Endothelial cell of umbilical vein (primary cell): ENCODE measurements around the gene PCSK6. TPM values are rescaled to one million over a fixed set of nuclear protein-coding genes. Genes with fewer than 3 reads are reported as not detected.

Source experiments
- BruUV-seq: library from RNA; stranded (reverse); fragments of 400-500 nt; replicated peaks from 2 replicates; lab custom pipeline; 2021; lab: Mats Ljungman, UMichigan
- CTCF ChIA-PET: fragments of 300-600, 350-600 bp; sonication (Branson Sonifier 250); formaldehyde crosslinking; loops from one replicate; lab custom pipeline; 2021; ENCODE audit warnings: antibody characterized with exemption, inconsistent platforms; lab: Charles Lee
- POLR2A ChIA-PET: fragments of 300-600, 350-600 bp; sonication (Branson Sonifier 250); formaldehyde crosslinking; loops from one replicate; lab custom pipeline; 2021; ENCODE audit warnings: antibody characterized with exemption, inconsistent platforms; lab: Charles Lee
- DNase-seq: peaks from one replicate; pipeline ENCODE4 v3.0.0-alpha.2; 2011; ENCODE audit warnings: low read depth, low spot score
- FAIRE-seq: peaks from 2 replicates; lab custom pipeline; 2011; peaks lifted over from hg19 to GRCh38; lab: Jason Lieb, UNC
- H2AFZ ChIP-seq: 2 replicates; pipeline ENCODE4 v1.6.0; 2012; ENCODE audit warnings: low read depth, low read length, control low read depth, inconsistent platforms
- H3K27ac ChIP-seq: 2 replicates; pipeline ENCODE4 v1.5.1; 2011; ENCODE audit warnings: low read depth, mild to moderate bottlenecking, control low read depth, low read length, moderate library complexity; ENCODE audit not compliant: insufficient read depth
- H3K27me3 ChIP-seq, 2 experiments: 2 replicates each; pipeline versions ENCODE4 v1.6.0 to v1.6.1; 2011; ENCODE audit warnings: low read length in 2 of 2, mixed read lengths in 1 of 2; ENCODE audit not compliant: control insufficient read depth in 2 of 2, insufficient read depth in 2 of 2
- H3K36me3 ChIP-seq, 2 experiments: 2 replicates in 1 of 2; 3 replicates in 1 of 2; pipeline ENCODE4 v1.5.1; 2011; ENCODE audit warnings: low read length in 2 of 2, mild to moderate bottlenecking in 1 of 2, moderate library complexity in 1 of 2; ENCODE audit not compliant: control insufficient read depth in 2 of 2, insufficient read depth in 2 of 2; ENCODE audit errors: extremely low read depth in 1 of 2
- H3K4me1 ChIP-seq: 3 replicates; pipeline ENCODE4 v1.5.1; 2011; ENCODE audit warnings: mild to moderate bottlenecking, low read length; ENCODE audit not compliant: control insufficient read depth, insufficient read depth; ENCODE audit errors: extremely low read depth
- H3K4me2 ChIP-seq: 2 replicates; pipeline ENCODE4 v1.6.1; 2011; ENCODE audit warnings: low read length, control low read depth, mixed read lengths; ENCODE audit not compliant: insufficient read depth
- H3K4me3 ChIP-seq, 3 experiments: fragments of 200-600 bp in 1 of 3; sonication (generic), shearing (Covaris generic) in 1 of 3; replicated peaks in 1 of 3; 2 replicates each; pipeline ENCODE4 v1.5.1; 2011 to 2016; ENCODE audit warnings: control low read depth in 3 of 3, low read length in 3 of 3, mild to moderate bottlenecking in 2 of 3, inconsistent platforms in 1 of 3, low read depth in 1 of 3, moderate library complexity in 1 of 3; ENCODE audit not compliant: insufficient read depth in 1 of 3
- H3K79me2 ChIP-seq: 2 replicates; pipeline ENCODE4 v1.6.0; 2012; ENCODE audit warnings: low read length, inconsistent platforms; ENCODE audit not compliant: control insufficient read depth, insufficient read depth
- H3K9ac ChIP-seq: replicated peaks from 2 replicates; pipeline ENCODE3; 2011; ENCODE audit warnings: low read length, control low read depth; ENCODE audit not compliant: insufficient read depth; ENCODE audit errors: extremely low read depth
- H3K9me1 ChIP-seq: replicated peaks from 3 replicates; pipeline ENCODE4 v1.6.0; 2011; ENCODE audit warnings: mild to moderate bottlenecking, low read length; ENCODE audit not compliant: control insufficient read depth, insufficient read depth; ENCODE audit errors: extremely low read depth
- H3K9me3 ChIP-seq: replicated peaks from 2 replicates; pipeline ENCODE4 v1.5.1; 2012; ENCODE audit warnings: low read length, inconsistent platforms; ENCODE audit not compliant: control insufficient read depth, insufficient read depth
- H4K20me1 ChIP-seq: replicated peaks from 2 replicates; pipeline ENCODE3; 2011; ENCODE audit warnings: mild to moderate bottlenecking, low read length; ENCODE audit not compliant: control insufficient read depth, insufficient read depth; ENCODE audit errors: extremely low read depth
- CTCF ChIP-seq, 2 donors: IDR thresholded peaks; 1 replicate in 1 of 2; 2 replicates in 1 of 2; pipeline ENCODE4 v1.5.1; 2011; ENCODE audit warnings: low read length in 2 of 2, mild to moderate bottlenecking in 2 of 2, moderate library complexity in 2 of 2, control low read depth in 1 of 2, inconsistent platforms in 1 of 2, low read depth in 1 of 2; ENCODE audit not compliant: insufficient read depth in 1 of 2; ENCODE audit errors: extremely low read depth in 1 of 2
- EZH2 ChIP-seq: IDR thresholded peaks from 2 replicates; pipeline ENCODE4 v1.6.1; 2012; ENCODE audit warnings: borderline replicate concordance, low read depth, mild to moderate bottlenecking, moderate library complexity, low read length, inconsistent platforms; ENCODE audit not compliant: severe bottlenecking
- FOS ChIP-seq: IDR thresholded peaks from 2 replicates; pipeline ENCODE4 v1.6.1; 2011; ENCODE audit warnings: mild to moderate bottlenecking, low read length, moderate library complexity, borderline replicate concordance; ENCODE audit not compliant: insufficient read depth
- GATA2 ChIP-seq: IDR thresholded peaks from 2 replicates; pipeline ENCODE4 v1.7.0; 2011; ENCODE audit warnings: low read depth, mild to moderate bottlenecking, moderate library complexity, mixed read lengths, low read length; ENCODE audit not compliant: insufficient read length, insufficient read depth
- JUN ChIP-seq: IDR thresholded peaks from 2 replicates; pipeline ENCODE4 v1.6.1; 2011; ENCODE audit warnings: borderline replicate concordance, low read depth; ENCODE audit not compliant: insufficient read length, insufficient read depth
- MAX ChIP-seq: IDR thresholded peaks from 2 replicates; pipeline ENCODE4 v1.6.1; 2011; ENCODE audit not compliant: insufficient read depth, insufficient read length
- MYC ChIP-seq: IDR thresholded peaks from one replicate; pipeline ENCODE4 v1.6.1; 2011; ENCODE audit warnings: mild to moderate bottlenecking, low read depth, low read length
- POLR2A ChIP-seq: IDR thresholded peaks from 2 replicates; pipeline ENCODE4 v1.6.1; 2012; ENCODE audit warnings: low read depth, mild to moderate bottlenecking, control low read depth, low read length
- POLR2AphosphoS5 ChIP-seq: IDR thresholded peaks from 2 replicates; pipeline ENCODE4 v1.6.1; 2012; ENCODE audit warnings: low read depth, mild to moderate bottlenecking, control low read depth, low read length, moderate library complexity; ENCODE audit not compliant: insufficient read depth
- dilution Hi-C: fragments of 300-500 bp; cut with MboI; formaldehyde crosslinking; loops from one replicate; pipeline ENCODE4 v1.15.0; 2019; ENCODE audit warnings: low sequenced_read_pairs; ENCODE audit not compliant: extremely low pct_ligation_motif_present
- intact Hi-C: fragments of 100-400 bp; cut with micrococcal nuclease; formaldehyde crosslinking; loops from one replicate; pipeline ENCODE4 v1.10.0; 2022
- polyA plus RNA-seq, 4 experiments: library from polyadenylated mRNA; depleted of rRNA in 3 of 4; stranded (reverse) in 3 of 4; unstranded in 1 of 4; fragments of >200 nt; gene quantifications; 2 replicates each; pipeline versions ENCODE4 v1.2.1 to v1.2.3, GENCODE V29; 2011 to 2012; ENCODE audit warnings: missing spikeins in 1 of 4
- total RNA-seq: library from RNA; stranded (reverse); gene quantifications from 2 replicates; pipeline ENCODE4 v1.2.3, GENCODE V29; 2021

The PCSK6 gene
- total and polyA plus RNA-seq, 2 donors (not counting 3 experiments of a cell fraction or from before 2014, with no cell fraction given) = 0.18 to 0.69 TPM

GRCh38 chr15:101368861-101369642 lies 120.5 kb downstream of the PCSK6 start:
- H3K27me3 ChIP-seq = peaks cover 0 to 2% of the 10 kb centered on the region in 2 experiments
- no peaks in the 10 kb centered on the region for H3K4me1 ChIP-seq
- intact Hi-C loops (no loop called here), dilution Hi-C loops (no loop called here)
- TF ChIP-seq JUN (no peak), MYC (no peak), MAX (no peak), POLR2AphosphoS5 (no peak), FOS (no peak), POLR2A (no peak), EZH2 (no peak), GATA2 (no peak), CTCF (IDR thresholded peaks at IDR 0.05; ENCODE audit: extremely low read depth in 1 of 2, insufficient read depth in 1 of 2, low read depth in 1 of 2, low read length in 2 of 2) (no peak)
- H3K27ac ChIP-seq = no peak overlapping the region
- H3K9me1 ChIP-seq = no peaks in the 10 kb centered on the region
- no peaks in the 10 kb centered on the region for H3K79me2 ChIP-seq
- FAIRE-seq = no peak
- H3K4me3 ChIP-seq = no peak overlapping the region
- H4K20me1 ChIP-seq = no peaks in the 10 kb centered on the region
- H3K9me3 ChIP-seq = no peaks in the 10 kb centered on the region
- no peak overlapping the region for H2AFZ ChIP-seq
- no peak overlapping the region for H3K9ac ChIP-seq
- H3K36me3 ChIP-seq = no peaks in the 10 kb centered on the region
- ChIA-PET POLR2A (no interaction called here), CTCF (no interaction called here)
- no peak for DNase-seq
- BruUV-seq = no TSS peak
- no peak overlapping the region for H3K4me2 ChIP-seq
